ENCODE results near the gene KEL.

The KEL gene

GRCh38 chr7:142934056-142934455 lies 28.1 kb downstream of the KEL start:
- no peak for TF ChIP-seq CTCF (conservative IDR thresholded peaks at IDR 0.05; ENCODE audit: low read depth)
- POLR2A ChIA-PET (ENCODE audit: low non-redundant PET) = no interaction called here
- DNase-seq (ENCODE audit: low spot score) = no peak
- CTCF ChIA-PET = no interaction called here
- no peak overlapping the region for H3K27ac ChIP-seq

- no peak for DNase-seq (ENCODE audit: low spot score)
- POLR2A ChIA-PET (ENCODE audit: low non-redundant PET) = no interaction called here
- no peak for TF ChIP-seq CTCF (conservative IDR thresholded peaks at IDR 0.05; ENCODE audit: low read depth)
- CTCF ChIA-PET = no interaction called here
- no peak within 1 kb of the TSS for H3K27ac ChIP-seq
These were observed 28.5 kb downstream of the KEL start, which contains the start of gene TRPV5 for GRCh38 chr7:142933624-142934023. TRPV5 (minus strand) TSS chr7:142933746; CDS start chr7:142933459, 287 bp downstream.

DNA sequence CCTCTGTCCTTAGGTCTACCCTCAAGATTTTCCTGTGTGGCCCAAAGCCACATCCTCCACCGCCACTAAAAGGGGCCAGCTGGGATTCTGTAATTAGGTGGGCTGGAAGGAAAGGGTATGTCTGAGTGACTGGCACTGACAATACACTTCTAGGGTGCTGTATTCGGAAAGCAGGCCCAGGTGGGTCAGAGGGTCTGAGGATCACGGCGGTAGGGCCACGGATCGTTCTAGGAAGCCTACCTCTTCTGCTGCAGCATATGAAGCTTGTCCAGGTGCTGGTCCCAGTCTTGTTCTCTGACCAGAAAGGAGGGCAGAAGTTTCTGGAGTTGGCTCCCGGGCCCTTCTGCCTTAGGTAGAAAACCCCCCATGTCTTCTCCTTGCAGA lies 29.1 kb downstream of the KEL start:
- TF ChIP-seq CTCF (conservative IDR thresholded peaks at IDR 0.05; ENCODE audit: low read depth) = no peak
- H3K27ac ChIP-seq = no peak overlapping the region
- CTCF ChIA-PET = no interaction called here
- POLR2A ChIA-PET (ENCODE audit: low non-redundant PET) = no interaction called here
- DNase-seq (ENCODE audit: low spot score) = no peak

GRCh38 chr7:142932386-142933091 lies 29.6 kb downstream of the KEL start:
- ChIA-PET POLR2A (ENCODE audit: low non-redundant PET) (no interaction called here), CTCF (no interaction called here)
- H3K27ac ChIP-seq = no peak overlapping the region
- TF ChIP-seq CTCF (conservative IDR thresholded peaks at IDR 0.05; ENCODE audit: low read depth) = no peak
- no peak for DNase-seq (ENCODE audit: low spot score)

DNA sequence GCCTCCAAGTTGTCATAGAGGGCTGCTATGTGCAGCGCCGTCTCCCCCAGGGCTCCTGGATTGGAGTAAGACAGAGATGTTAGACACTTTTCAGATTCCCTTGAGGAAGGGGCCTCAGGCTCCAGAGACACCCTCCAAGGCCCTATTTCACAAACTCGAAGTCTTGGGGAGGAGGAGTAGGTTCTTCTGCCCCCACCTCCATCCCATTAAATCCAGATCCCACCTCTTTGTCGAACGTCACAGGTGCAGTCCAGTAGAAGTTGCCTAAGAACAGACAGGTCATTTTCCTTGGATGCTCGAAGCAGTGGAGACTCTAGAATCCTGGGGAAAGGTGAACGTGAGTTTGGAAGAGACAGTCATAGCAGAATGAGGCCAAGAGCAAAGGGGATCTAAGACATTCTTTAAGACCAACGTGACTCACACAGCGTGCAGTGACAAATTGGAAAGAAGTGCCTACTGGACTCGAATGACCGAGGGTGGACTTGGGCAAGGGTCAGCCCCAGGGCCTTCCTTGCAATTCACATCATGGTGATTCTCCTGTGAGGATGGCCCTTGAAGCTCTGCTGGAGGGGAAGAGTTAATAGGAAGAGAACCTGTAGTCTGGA lies 31.9 kb downstream of the KEL start:
- CTCF ChIA-PET = no interaction called here
- DNase-seq (ENCODE audit: low spot score) = no peak
- POLR2A ChIA-PET (ENCODE audit: low non-redundant PET) = no interaction called here
- TF ChIP-seq CTCF (conservative IDR thresholded peaks at IDR 0.05; ENCODE audit: low read depth) = no peak
- no peak overlapping the region for H3K27ac ChIP-seq

DNA sequence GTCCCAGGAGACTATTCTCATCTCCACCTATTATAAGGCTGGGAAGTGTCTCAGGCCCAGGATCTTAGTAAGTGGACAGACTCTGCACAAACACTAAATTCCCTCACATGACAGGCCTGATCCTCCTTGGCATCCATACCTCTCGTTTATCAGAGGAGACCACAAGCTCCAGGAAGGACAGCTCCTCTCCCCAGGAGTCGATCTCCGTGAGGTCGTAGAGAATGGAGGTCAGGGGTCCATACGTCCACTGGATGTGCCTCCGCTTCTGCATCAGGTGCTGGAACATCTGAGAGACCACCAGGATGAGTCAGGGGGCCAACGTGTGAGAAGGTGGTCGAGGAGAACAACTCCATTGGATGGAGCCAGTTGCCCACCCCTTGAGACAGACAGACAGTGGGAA lies 34.2 kb downstream of the KEL start:
- ChIA-PET CTCF (interaction anchor here (0.7 kb wide), 1 partner anchor 188 kb away, joined by 3 read pairs; no protein-coding TSS in a partner anchor), POLR2A (ENCODE audit: low non-redundant PET) (no interaction called here)
- no peak overlapping the region for H3K27ac ChIP-seq
- no peak for DNase-seq (ENCODE audit: low spot score)
- no peak for TF ChIP-seq CTCF (conservative IDR thresholded peaks at IDR 0.05; ENCODE audit: low read depth)

Data from RWPE1 (cell line).